HG02852 (cell line): ENCODE measurements around the gene ME3.
A peak's percentile ranks its signal among the peaks of the same experiment; 100 is the strongest.

Source experiments
- ATAC-seq: cut with Tn5 transposase; IDR thresholded peaks from one replicate; pipeline ENCODE4 v1.9.1; 2021; ENCODE audit warnings: mild to moderate bottlenecking, moderate library complexity; ENCODE audit not compliant: unreplicated experiment

Gene ME3

GRCh38 chr11:86469491-86470388 is 202.7 kb downstream of the ME3 start:
- no peak for ATAC-seq

GRCh38 chr11:86468169-86468568 is 204.2 kb downstream of the ME3 start:
- ATAC-seq = no peak

- no peak for ATAC-seq
These were observed 207.8 kb downstream of the ME3 start for GRCh38 chr11:86464509-86465221.

- ATAC-seq = no peak
These were observed 208.5 kb downstream of the ME3 start for GRCh38 chr11:86463955-86464354.

GRCh38 chr11:86463120-86463519 is 209.3 kb downstream of the ME3 start:
- no peak for ATAC-seq

GRCh38 chr11:86461892-86462291 is 210.5 kb downstream of the ME3 start:
- ATAC-seq = no peak

GRCh38 chr11:86460461-86461385 is 211.7 kb downstream of the ME3 start:
- ATAC-seq = peak; percentile 34

GRCh38 chr11:86459682-86460460 is 212.5 kb downstream of the ME3 start:
- no peak for ATAC-seq

- no peak for ATAC-seq
These were observed 213.4 kb downstream of the ME3 start for GRCh38 chr11:86459002-86459385.

- no peak for ATAC-seq
These were observed 214.0 kb downstream of the ME3 start for GRCh38 chr11:86458294-86459001.

GRCh38 chr11:86456075-86456939 is 216.1 kb downstream of the ME3 start:
- peak; percentile 66 for ATAC-seq

- ATAC-seq = no peak
These were observed 219.0 kb downstream of the ME3 start for GRCh38 chr11:86453290-86454030.

GRCh38 chr11:86449993-86450629 is 222.3 kb downstream of the ME3 start:
- no peak for ATAC-seq

- no peak for ATAC-seq
These were observed 224.5 kb downstream of the ME3 start for GRCh38 chr11:86447763-86448480.

- no peak for ATAC-seq
These were observed 225.5 kb downstream of the ME3 start for GRCh38 chr11:86446924-86447285.

GRCh38 chr11:86446163-86446923 is 226.1 kb downstream of the ME3 start:
- no peak for ATAC-seq
